ENCODE measurements around the gene LRP2.

Gene LRP2

DNA sequence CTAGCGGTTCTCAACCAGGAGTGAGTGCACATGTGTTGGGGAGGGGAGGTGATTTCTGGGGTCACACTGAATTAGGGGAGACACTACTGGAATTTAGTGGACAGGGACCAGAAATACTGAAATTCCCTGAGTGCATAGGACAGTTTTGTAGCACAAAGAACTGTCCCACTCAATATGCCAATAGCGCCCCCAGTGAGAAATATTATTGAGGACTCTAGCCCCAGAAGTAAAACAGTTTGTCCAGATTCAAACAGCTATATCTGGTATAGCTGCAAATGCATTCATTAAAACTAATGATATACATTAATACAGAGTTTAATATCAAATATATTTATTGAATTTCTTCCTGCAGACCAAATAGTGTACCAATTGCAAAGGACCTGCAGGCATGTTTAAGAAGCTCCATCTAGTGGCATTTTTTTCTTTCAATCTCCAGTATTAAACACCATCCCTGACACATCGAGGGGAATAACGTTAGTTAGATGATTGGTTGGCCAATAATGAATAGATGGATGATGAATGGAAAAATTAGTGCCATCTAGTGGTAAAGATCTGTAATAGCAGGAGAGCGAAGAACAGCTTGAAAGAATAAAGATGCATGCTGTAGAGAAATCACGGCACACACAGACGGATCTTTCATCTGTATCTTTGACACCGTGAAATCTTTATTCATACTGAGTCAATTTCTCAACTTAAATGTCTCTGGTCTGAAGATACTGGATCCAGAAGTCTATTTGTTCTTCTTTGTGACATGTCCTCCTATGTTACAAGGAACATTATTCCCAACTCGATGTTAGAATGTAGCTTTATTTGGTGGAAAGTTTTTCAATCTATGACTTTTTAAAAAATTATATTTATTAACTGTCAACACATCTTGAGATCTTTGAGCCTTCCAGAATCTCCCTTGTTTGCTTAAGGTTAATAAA is 230.5 kb downstream of the LRP2 start:
- Histone ChIP-seq H3K9me3 (ENCODE audit: insufficient read depth, low read depth, low read length) (no peaks in the 10 kb centered on the region), H3K9me2 (replicated peaks; ENCODE audit: low read depth, low read length) (no peaks in the 10 kb centered on the region), H3F3A (ENCODE audit: low read depth) (no peaks in the 10 kb centered on the region; the same call in 1 of the 2 replicates), H3K4me3 (ENCODE audit: low read length, poor library complexity, severe bottlenecking) (no peak overlapping the region), H3K27me3 (ENCODE audit: insufficient read depth, low read length, poor library complexity, severe bottlenecking) (no peaks in the 10 kb centered on the region), H4K20me1 (ENCODE audit: insufficient read depth, low read length, poor library complexity, severe bottlenecking) (no peaks in the 10 kb centered on the region), H3K4me2 (ENCODE audit: low read depth, low read length, poor library complexity, severe bottlenecking) (peak overlapping the region; percentile 38), H3K9ac (ENCODE audit: low read depth, low read length, poor library complexity, severe bottlenecking) (no peak overlapping the region), H3K4me1 (ENCODE audit: insufficient read depth, low read length, poor library complexity, severe bottlenecking) (peaks cover 16% of the 10 kb centered on the region), H3K79me2 (ENCODE audit: insufficient read depth, low read length) (no peaks in the 10 kb centered on the region), H2AFZ (ENCODE audit: low read length) (no peak overlapping the region), H3K36me3 (ENCODE audit: insufficient read depth, low read length) (no peaks in the 10 kb centered on the region)
- TF ChIP-seq EZH2phosphoT487 (IDR thresholded peaks at IDR 0.05; ENCODE audit: borderline replicate concordance): no peak
- TF ChIP-seq, protein P1, sequence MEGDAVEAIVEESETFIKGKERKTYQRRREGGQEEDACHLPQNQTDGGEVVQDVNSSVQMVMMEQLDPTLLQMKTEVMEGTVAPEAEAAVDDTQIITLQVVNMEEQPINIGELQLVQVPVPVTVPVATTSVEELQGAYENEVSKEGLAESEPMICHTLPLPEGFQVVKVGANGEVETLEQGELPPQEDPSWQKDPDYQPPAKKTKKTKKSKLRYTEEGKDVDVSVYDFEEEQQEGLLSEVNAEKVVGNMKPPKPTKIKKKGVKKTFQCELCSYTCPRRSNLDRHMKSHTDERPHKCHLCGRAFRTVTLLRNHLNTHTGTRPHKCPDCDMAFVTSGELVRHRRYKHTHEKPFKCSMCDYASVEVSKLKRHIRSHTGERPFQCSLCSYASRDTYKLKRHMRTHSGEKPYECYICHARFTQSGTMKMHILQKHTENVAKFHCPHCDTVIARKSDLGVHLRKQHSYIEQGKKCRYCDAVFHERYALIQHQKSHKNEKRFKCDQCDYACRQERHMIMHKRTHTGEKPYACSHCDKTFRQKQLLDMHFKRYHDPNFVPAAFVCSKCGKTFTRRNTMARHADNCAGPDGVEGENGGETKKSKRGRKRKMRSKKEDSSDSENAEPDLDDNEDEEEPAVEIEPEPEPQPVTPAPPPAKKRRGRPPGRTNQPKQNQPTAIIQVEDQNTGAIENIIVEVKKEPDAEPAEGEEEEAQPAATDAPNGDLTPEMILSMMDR (conservative IDR thresholded peaks at IDR 0.05; ENCODE audit: low read length): peak; percentile 87

DNA sequence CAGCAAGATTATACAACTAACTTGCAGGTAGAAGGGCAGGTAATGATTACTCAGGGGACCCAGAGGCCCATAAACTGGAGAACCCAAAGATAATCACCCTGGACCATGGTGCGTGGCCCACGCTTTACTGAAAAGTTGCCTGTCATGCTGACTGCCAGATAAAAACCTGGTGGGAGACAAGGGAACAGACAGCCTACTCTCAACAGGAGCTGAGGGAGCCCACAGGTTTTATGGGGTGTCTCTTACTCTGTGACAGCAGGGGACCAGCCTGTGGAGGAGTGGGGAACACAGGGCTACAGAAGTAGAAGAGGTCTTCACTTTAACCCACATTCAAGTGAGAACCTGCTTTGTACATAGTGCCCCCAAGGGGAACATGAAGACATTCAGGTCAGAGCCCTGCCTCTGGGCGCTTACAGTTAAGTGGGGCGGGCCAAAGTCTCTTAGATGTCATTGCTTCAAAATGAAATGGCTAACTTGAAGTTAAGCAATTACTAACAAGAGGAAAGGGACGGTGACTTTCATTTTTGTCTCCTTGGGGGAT is 232.6 kb downstream of the LRP2 start:
- no peaks in the 10 kb centered on the region for H3K9me3 ChIP-seq (ENCODE audit: insufficient read depth, low read depth, low read length)
- no peaks in the 10 kb centered on the region for H3K27me3 ChIP-seq (ENCODE audit: insufficient read depth, low read length, poor library complexity, severe bottlenecking)
- no peaks in the 10 kb centered on the region for H3K36me3 ChIP-seq (ENCODE audit: insufficient read depth, low read length)
- no peak overlapping the region for H3K9ac ChIP-seq (ENCODE audit: low read depth, low read length, poor library complexity, severe bottlenecking)
- no peaks in the 10 kb centered on the region for H3K9me2 ChIP-seq (replicated peaks; ENCODE audit: low read depth, low read length)
- no peak overlapping the region for H3K4me2 ChIP-seq (ENCODE audit: low read depth, low read length, poor library complexity, severe bottlenecking)
- peak overlapping the region; percentile 57; the same call in 1 of the 2 replicates for H2AFZ ChIP-seq (ENCODE audit: low read length)
- H3K4me3 ChIP-seq (ENCODE audit: low read length, poor library complexity, severe bottlenecking): no peak overlapping the region
- no peak for TF ChIP-seq EZH2phosphoT487 (IDR thresholded peaks at IDR 0.05; ENCODE audit: borderline replicate concordance)
- TF ChIP-seq, protein P1 (conservative IDR thresholded peaks at IDR 0.05; ENCODE audit: low read length): peak; percentile 28; the same call in 1 of the 2 replicates
- peaks cover 16% of the 10 kb centered on the region for H3K4me1 ChIP-seq (ENCODE audit: insufficient read depth, low read length, poor library complexity, severe bottlenecking)
- H3F3A ChIP-seq (ENCODE audit: low read depth): no peaks in the 10 kb centered on the region; the same call in 1 of the 2 replicates
- H4K20me1 ChIP-seq (ENCODE audit: insufficient read depth, low read length, poor library complexity, severe bottlenecking): no peaks in the 10 kb centered on the region
- no peaks in the 10 kb centered on the region for H3K79me2 ChIP-seq (ENCODE audit: insufficient read depth, low read length)

DNA sequence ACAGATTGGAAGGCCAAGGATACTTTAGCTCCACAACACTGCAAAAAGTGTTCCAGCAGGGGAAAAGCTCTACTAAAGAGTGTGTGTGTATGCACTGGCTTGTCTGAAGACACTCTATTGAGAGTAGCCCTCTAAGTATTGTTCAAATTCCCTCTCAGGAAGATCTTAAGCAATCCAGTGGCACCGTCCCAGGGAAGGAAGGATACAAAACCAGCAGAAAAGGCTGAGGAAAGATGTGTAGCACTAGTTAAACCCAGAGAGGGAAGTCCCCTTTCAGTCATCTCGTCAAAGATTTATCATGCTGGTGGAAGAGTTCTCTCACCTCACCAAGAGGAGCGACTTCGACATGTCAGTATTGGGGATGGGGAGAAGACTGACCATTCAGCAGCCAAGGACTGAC is 242.5 kb downstream of the LRP2 start:
- no peak for TF ChIP-seq EZH2phosphoT487 (IDR thresholded peaks at IDR 0.05; ENCODE audit: borderline replicate concordance)
- TF ChIP-seq, protein P1 (conservative IDR thresholded peaks at IDR 0.05; ENCODE audit: low read length): no peak
- Histone ChIP-seq H3K9ac (ENCODE audit: low read depth, low read length, poor library complexity, severe bottlenecking) (no peak overlapping the region), H3F3A (ENCODE audit: low read depth) (no peaks in the 10 kb centered on the region), H3K36me3 (ENCODE audit: insufficient read depth, low read length) (no peaks in the 10 kb centered on the region), H3K4me1 (ENCODE audit: insufficient read depth, low read length, poor library complexity, severe bottlenecking) (peaks cover 42% of the 10 kb centered on the region), H3K79me2 (ENCODE audit: insufficient read depth, low read length) (no peaks in the 10 kb centered on the region), H3K9me2 (replicated peaks; ENCODE audit: low read depth, low read length) (no peaks in the 10 kb centered on the region), H4K20me1 (ENCODE audit: insufficient read depth, low read length, poor library complexity, severe bottlenecking) (no peaks in the 10 kb centered on the region), H3K4me3 (ENCODE audit: low read length, poor library complexity, severe bottlenecking) (no peak overlapping the region), H3K4me2 (ENCODE audit: low read depth, low read length, poor library complexity, severe bottlenecking) (no peak overlapping the region), H2AFZ (ENCODE audit: low read length) (no peak overlapping the region), H3K9me3 (ENCODE audit: insufficient read depth, low read depth, low read length) (no peaks in the 10 kb centered on the region), H3K27me3 (ENCODE audit: insufficient read depth, low read length, poor library complexity, severe bottlenecking) (no peaks in the 10 kb centered on the region)

All from Loucy (cell line).